Suprapubic skin (tissue), 4 donors: ENCODE data around the gene CEACAM21. TPM values are rescaled to one million over a fixed set of nuclear protein-coding genes. Genes with fewer than 3 reads are reported as not detected.

ENCODE experiments used
- DNase-seq, 2 donors: peaks; one replicate each; pipeline ENCODE4 v3.0.0-alpha.2; 2019; ENCODE audit warnings: low spot score in 2 of 2
- H3K27ac ChIP-seq: fragments of 200-600 bp; sonication (generic); one replicate; pipeline ENCODE4 v1.5.1; 2019
- H3K27me3 ChIP-seq: fragments of 200-600 bp; sonication (generic); one replicate; pipeline ENCODE4 v1.5.1; 2019
- H3K36me3 ChIP-seq: fragments of 200-600 bp; sonication (generic); one replicate; pipeline ENCODE4 v1.5.1; 2019
- H3K4me1 ChIP-seq: fragments of 200-600 bp; sonication (generic); one replicate; pipeline ENCODE4 v1.5.1; 2019
- H3K4me3 ChIP-seq: fragments of 200-600 bp; sonication (generic); one replicate; pipeline ENCODE4 v1.5.1; 2019; ENCODE audit warnings: mild to moderate bottlenecking
- H3K9me3 ChIP-seq: fragments of 200-600 bp; sonication (generic); one replicate; pipeline ENCODE4 v1.5.1; 2019
- CTCF ChIP-seq, 2 donors: fragments of 200-600 bp in 1 of 2; fragments of 450-650 bp in 1 of 2; sonication (generic) in 1 of 2; IDR thresholded peaks; one replicate each; pipeline ENCODE4 v1.5.1; 2016 to 2019; ENCODE audit warnings: antibody characterized with exemption in 2 of 2, mild to moderate bottlenecking in 1 of 2, moderate library complexity in 1 of 2
- EP300 ChIP-seq: sonication (generic); formaldehyde crosslinking; IDR thresholded peaks from one replicate; pipeline ENCODE4 v1.6.1; 2017; ENCODE audit warnings: antibody characterized with exemption
- POLR2A ChIP-seq, 2 donors: fragments of 450-650 bp; IDR thresholded peaks; one replicate each; pipeline ENCODE4 v1.6.1; 2017; ENCODE audit warnings: antibody characterized with exemption in 2 of 2, mild to moderate bottlenecking in 2 of 2, moderate library complexity in 2 of 2
- POLR2AphosphoS5 ChIP-seq, 3 donors: sonication (generic); formaldehyde crosslinking; IDR thresholded peaks; one replicate each; pipeline ENCODE4 v1.6.1; 2017; ENCODE audit warnings: antibody characterized with exemption in 3 of 3
- WGBS: methylation state at CpG from one replicate; pipeline ENCODE4 v1.1.5; 2018; 5-methylcytosine and 5-hydroxymethylcytosine counted together
- total RNA-seq, 4 donors: library from RNA; depleted of rRNA; stranded (reverse); fragments of >200 nt; gene quantifications; one replicate each; pipeline ENCODE4 v1.1.0, GENCODE V29; 2016

Gene CEACAM21
- total RNA-seq, 4 donors from 2014 or later = 2.3 TPM; not detected in 3

GRCh38 chr19:41612483-41612882, 36.5 kb downstream of the CEACAM21 start:
- Histone ChIP-seq H3K36me3 (no peaks in the 10 kb centered on the region), H3K27ac (no peak overlapping the region), H3K4me3 (no peak overlapping the region), H3K27me3 (peaks cover 20% of the 10 kb centered on the region), H3K4me1 (no peaks in the 10 kb centered on the region), H3K9me3 (no peaks in the 10 kb centered on the region)
- no peak for DNase-seq
- TF ChIP-seq CTCF (IDR thresholded peaks at IDR 0.05) (no peak), POLR2A (IDR thresholded peaks at IDR 0.05) (no peak), POLR2AphosphoS5 (IDR thresholded peaks at IDR 0.05) (no peak), EP300 (no peak)
- WGBS = 83% methylated on average over 4 of the region's 4 CpGs

- 75% methylated on average over 4 of the region's 4 CpGs for WGBS
- Histone ChIP-seq H3K27ac (no peak overlapping the region), H3K27me3 (peaks cover 28% of the 10 kb centered on the region), H3K4me3 (no peak overlapping the region), H3K4me1 (no peaks in the 10 kb centered on the region), H3K36me3 (no peaks in the 10 kb centered on the region), H3K9me3 (no peaks in the 10 kb centered on the region)
- TF ChIP-seq POLR2A (IDR thresholded peaks at IDR 0.05) (no peak), EP300 (no peak), POLR2AphosphoS5 (IDR thresholded peaks at IDR 0.05) (no peak), CTCF (IDR thresholded peaks at IDR 0.05) (no peak)
- DNase-seq = no peak
Measured at GRCh38 chr19:41615207-41615606, 39.2 kb downstream of the CEACAM21 start.

GRCh38 chr19:41616792-41617621, 41.0 kb downstream of the CEACAM21 start:
- H3K27me3 ChIP-seq = peaks cover 32% of the 10 kb centered on the region
- DNase-seq = no peak
- no peak overlapping the region for H3K4me3 ChIP-seq
- TF ChIP-seq POLR2AphosphoS5 (IDR thresholded peaks at IDR 0.05) (no peak), POLR2A (IDR thresholded peaks at IDR 0.05) (no peak), EP300 (no peak), CTCF (IDR thresholded peaks at IDR 0.05) (no peak)
- 50% methylated on average over 9 of the region's 9 CpGs for WGBS
- H3K4me1 ChIP-seq = no peaks in the 10 kb centered on the region
- no peak overlapping the region for H3K27ac ChIP-seq
- H3K9me3 ChIP-seq = no peaks in the 10 kb centered on the region
- H3K36me3 ChIP-seq = no peaks in the 10 kb centered on the region

GRCh38 chr19:41617941-41618730, 42.2 kb downstream of the CEACAM21 start:
- DNase-seq = no peak
- no peaks in the 10 kb centered on the region for H3K4me1 ChIP-seq
- H3K27ac ChIP-seq = no peak overlapping the region
- no peaks in the 10 kb centered on the region for H3K36me3 ChIP-seq
- H3K27me3 ChIP-seq = peaks cover 25% of the 10 kb centered on the region
- WGBS = 78% methylated on average over 9 of the region's 9 CpGs
- TF ChIP-seq CTCF (IDR thresholded peaks at IDR 0.05) = no peak
- H3K4me3 ChIP-seq = no peak overlapping the region
- H3K9me3 ChIP-seq = no peaks in the 10 kb centered on the region

GRCh38 chr19:41619018-41619556, 43.1 kb downstream of the CEACAM21 start:
- Histone ChIP-seq H3K4me1 (no peaks in the 10 kb centered on the region), H3K4me3 (no peak overlapping the region), H3K27ac (no peak overlapping the region), H3K27me3 (peaks cover 22% of the 10 kb centered on the region), H3K36me3 (no peaks in the 10 kb centered on the region), H3K9me3 (no peaks in the 10 kb centered on the region)
- TF ChIP-seq EP300 (no peak), CTCF (IDR thresholded peaks at IDR 0.05) (no peak), POLR2AphosphoS5 (IDR thresholded peaks at IDR 0.05) (no peak)
- WGBS = 59% methylated on average over 5 of the region's 7 CpGs
- no peak for DNase-seq
